DMS153 (cell line): ENCODE measurements around the gene MAPKBP1.
A peak's percentile ranks its signal among the peaks of the same experiment; 100 is the strongest.

Experiments
- DNase-seq: peaks from one replicate; lab custom pipeline; 2025; lab: John Stamatoyannopoulos, UW

Gene MAPKBP1

DNA sequence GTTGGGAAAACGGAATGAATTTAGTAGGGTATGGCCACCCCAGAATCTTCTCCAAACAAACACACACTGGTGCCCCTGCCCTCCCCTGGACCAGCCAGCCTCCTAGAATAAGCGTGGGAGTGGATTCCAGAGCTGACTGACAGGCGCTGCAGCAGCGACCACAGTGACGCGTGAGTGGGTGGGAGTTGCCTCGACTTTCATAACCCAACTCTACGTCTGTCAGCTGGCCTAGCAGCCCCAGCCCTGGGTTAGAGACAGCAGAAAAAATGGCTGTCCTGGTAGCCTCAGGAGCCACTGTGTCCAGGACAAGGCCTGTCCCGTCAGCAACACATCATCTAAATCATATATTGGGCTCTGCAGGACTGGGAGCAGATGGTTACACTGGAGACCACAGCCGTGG lies 74.3 kb downstream of the MAPKBP1 start:
- no peak for DNase-seq

DNA sequence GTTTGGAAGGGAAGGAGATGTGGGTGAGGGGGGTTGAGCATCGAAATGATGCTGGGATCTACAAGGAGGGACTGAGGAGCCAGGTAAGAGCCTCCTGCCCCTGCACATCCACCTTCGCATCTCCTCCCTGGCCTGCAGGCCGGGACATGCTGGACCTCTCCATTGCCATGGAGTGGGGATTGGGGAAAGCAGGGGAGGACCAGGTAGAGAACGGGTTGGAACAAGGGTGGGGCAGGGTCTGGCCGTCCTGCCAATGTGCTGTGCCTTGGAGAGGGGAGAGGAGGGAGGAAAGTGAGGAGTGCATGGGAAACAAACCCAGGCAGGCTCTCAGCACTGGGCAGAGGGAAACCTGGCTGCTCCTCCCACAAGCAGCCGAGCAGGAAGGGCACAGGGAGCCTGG lies 74.9 kb downstream of the MAPKBP1 start:
- DNase-seq = no peak

DNA sequence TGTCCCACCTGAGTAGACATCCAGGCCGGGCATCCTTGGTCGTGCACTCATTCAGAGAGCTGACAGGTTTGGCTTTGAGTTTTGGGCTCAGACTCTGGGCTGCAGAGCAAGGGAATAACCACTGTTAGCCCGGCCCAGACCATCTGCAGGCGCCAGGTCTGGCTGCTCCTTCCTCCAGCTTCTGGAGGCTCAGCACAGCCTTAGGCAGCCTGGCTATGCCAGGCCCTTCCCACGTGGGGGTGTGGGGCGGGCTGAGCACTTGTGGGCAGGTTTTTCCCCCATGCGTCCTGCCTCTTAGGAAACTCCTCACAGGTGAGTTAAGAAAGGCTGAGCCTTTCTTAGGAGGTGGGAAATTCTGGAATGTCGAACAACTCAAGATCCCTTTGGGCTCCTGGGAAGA lies 75.6 kb downstream of the MAPKBP1 start:
- DNase-seq = no peak

DNA sequence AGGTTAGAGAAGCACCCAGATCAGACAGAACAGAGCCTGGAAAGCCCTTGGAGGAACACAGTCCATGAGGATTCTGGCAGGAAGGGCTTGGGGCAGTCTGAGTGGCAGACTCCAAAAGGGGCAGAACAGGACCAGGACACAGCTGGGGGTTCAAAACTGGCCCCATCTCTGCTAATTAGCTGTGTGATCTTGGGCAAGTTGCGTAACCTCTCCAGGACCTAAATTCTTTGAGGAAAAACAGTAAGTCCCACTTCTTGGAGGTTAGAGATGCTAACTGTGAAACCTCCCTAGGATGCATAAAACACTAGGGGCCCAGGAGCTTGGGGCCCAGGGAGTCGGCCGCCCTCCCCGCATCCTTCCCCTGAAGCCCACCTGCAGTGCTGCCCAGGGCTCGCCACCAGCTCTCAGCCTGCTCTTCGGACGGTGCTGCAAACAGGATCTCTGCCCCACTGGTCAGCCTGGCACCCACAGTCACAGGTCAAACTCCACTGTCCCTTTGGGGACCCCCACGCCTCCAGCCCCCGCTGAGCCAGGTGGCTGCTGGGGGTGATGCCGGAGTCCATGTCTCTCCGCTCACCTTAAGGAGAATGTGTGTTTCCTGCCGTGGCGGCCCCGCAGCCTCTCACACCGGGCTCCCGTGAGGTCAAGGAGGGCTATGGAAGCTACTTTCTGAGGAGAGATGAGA lies 76.3 kb downstream of the MAPKBP1 start:
- DNase-seq = no peak

DNA sequence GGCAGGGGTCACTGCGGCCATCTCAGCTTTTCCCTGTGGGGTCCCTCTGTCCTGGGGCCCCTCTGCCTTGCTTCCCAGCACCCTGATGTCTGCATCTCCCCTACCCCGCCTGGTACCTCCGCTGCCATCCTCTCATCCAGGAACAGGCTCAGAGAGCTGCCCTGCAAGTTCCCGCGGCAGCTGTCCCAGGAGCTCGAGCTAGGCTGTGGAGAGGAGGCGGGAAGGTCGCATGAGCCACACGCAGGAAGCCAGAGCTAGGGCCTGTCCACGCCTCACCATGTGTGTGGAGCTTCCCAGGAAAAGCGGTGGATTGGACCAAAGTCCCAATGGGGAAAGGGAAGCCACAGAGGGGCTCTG lies 76.9 kb downstream of the MAPKBP1 start:
- DNase-seq = no peak

DNA sequence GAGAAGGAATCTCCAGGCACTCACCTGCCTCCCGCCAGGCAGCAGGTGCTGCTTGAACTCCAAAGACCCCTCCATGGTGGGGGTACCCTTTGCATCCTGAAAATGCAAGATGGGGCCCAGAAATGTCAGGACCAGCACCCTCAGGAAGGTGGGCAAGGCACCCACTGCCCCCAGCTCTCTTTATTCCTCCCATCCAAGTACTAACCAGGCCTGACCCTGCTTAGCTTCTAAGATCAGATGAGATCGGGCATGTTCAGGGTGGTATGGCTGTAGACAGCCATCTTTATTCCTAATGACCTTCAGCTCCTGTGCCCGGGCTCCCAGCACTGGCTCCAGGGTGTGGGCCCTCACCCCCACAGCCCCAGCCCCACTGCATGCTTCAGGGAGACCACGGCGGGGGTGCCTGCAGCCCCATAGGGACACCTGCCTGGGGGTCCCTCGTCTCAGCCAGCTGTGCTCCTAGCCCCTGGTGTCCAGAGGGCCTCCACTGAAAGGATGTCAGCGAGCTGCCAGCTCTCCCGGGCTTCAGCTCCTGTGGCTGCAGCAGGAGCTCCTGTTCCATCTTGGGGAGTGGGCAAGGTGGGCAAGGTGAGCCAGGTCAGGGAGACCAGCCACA lies 77.6 kb downstream of the MAPKBP1 start:
- no peak for DNase-seq

DNA sequence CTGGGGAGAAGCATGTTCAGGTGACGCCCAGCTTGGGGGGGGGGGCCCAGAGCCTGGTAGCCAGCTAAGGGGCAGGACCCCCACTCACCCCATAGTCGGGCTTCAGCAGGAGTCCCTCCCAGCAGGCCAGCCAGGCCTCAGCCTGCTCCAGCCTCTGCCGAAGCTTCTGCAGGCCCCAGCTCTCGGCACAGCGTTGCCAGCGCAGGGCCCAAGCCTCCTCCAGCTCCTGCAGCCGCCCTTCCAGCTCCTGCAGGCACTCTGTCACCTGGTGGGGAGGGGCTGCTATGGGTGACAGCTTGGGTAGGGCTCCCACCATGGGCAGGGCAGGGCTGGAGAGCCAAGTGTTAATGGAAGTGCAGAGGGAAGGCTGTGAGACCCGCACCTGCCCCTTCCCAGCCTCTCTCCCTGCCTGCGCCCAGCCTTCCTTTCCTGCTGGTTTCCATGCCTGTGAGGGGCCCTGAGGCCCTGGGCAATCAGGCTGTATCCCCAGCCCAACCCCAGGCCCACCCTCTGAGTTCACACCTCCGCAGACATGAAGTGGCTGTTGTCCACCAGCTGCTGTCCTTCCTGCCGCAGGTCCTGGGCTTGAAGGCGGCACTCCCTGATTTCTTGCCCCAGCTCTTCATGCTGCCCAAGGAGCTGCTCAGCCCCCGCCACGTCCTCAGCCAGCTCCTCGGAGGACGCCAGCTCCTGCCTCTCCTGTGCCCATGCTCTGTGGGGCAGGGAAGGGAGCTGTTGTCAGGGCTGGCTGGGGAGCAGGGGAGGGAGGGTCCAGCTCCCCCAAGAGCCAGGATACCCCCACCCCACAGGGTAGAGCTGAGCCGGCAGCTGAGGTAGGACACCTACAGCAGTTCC lies 78.7 kb downstream of the MAPKBP1 start:
- no peak for DNase-seq

DNA sequence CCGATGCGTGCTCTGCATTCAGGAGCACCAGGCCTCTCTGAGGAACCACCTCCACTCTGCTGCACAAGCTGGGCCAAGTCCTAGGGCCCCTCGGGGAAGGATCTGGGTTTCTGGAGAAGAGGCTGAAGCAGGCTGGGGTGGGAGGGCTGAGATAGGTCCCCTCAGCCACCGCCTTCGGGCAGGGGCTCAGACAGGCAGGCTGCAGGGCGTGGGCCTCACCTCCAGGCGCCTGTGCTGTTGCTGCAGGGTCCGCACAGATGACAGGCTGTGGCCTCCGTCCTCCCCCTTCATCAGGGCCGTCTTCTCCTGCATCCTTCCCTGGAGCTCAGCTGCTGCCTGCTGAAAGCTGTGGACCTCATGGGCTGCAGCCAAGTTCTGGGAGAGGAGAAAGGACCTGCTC lies 79.5 kb downstream of the MAPKBP1 start:
- no peak for DNase-seq

DNA sequence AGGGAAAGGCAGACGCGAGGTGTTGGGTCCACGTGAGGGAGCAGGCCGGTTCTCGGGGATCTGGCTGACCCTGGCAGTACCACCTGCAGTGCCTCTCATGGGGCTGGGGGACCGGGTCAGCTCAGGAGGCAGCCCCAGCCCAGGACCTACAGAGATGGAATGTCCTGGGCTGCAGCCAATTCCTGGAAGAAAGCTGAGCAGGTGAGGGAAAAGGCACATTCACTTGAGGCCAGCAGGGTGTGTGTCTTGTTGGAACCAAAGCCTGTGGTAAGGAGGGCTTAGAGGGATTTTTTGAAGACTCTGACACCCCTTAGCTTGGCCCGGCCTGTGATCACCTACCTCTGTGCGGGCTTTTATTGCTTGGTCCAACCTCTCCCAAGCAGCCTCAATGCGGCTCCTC lies 80.2 kb downstream of the MAPKBP1 start:
- DNase-seq = no peak

DNA sequence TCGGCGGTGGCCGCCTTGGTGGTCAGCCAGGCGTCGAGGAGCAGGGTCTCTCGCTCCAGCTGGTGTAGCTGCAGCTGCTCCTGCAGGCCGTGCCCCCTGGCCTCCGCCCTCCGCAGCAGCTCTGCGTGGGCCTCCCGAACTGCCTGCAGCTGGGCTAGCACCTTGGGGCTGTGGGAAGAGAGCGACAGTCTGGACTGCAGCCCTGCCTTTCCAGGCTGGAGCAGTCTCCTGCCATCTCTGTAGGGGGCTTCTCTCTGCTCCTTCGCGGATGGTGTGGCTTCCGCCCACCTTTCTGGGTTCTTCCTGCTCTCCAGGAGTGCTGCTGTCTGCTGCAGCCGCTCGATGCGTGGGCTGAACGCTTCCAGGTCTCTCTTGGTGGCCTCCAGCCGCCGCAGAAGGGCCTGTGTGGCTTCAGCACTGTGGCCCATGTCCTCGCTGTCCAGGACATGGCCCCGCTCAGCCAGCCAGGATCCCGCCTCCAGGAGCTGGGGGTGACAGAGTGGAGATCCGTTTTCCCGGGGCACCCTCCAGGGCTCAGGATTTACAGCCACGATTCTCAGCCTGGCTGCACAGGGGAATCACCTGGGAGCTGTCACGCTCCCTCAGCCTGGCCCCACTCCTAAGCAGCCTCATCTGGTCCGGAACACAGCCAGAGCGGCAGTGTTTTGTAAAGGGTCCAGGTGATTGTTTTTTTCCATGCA lies 81.1 kb downstream of the MAPKBP1 start:
- DNase-seq = no peak

DNA sequence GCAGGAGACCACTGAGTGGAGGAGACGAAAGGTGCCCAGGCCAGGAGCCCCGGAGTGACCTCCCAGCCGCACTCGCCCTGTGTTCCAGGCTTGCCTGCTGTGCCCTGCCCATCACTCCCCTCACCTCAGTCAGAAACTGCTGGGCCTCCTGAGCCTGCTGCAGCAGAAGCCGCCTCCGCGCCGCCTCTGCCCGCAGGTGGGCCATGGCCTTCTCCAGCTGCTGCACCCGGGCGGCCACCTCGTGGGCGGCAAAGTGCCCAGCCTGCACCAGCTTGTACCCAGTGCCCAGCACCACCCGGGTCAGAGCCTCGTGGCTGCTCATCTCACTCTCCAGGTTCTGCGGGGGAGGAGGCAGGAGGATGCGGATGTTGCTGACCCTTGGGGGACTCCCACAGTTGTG lies 82.0 kb downstream of the MAPKBP1 start:
- no peak for DNase-seq

DNA sequence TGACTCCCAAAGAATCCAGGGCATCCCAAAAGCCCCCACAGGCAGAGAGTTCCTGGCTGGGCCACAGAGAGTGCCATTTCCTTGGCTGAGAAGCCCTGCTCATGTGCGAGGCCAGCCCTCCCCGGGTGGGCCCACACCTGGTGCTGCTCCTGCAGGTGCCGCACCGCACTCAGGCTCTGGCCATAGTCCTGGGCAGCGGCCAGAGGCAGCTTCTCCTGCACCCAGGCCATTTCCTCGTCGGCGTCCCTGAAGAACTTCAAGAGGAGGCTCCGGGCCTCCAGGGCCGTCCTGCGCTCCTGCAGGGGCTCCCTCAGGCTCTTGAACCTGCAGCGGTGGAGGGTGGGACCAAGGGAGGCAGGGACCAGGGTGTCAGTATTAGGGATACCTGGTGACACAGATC lies 82.4 kb downstream of the MAPKBP1 start:
- DNase-seq = no peak

DNA sequence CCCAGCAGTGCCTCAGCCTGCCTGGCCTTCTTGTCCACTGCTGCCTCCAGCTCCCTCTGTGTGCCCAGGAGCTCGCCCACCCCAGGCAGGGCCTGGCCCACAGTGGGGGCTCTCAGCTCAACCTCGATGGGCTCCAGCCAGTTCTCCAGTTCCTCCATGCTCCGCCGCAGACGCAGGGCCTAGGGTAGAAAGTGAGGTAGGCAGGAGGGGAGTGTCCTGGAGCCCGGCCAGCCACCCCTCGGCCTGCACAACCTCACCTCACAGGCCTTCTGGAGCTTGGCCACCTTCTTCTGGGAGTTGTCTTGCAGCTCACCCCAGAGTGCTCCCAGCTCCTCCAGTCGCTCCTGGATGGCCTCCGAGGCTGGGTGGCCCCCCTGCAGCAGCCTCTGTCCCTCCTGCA lies 83.0 kb downstream of the MAPKBP1 start:
- DNase-seq = no peak

DNA sequence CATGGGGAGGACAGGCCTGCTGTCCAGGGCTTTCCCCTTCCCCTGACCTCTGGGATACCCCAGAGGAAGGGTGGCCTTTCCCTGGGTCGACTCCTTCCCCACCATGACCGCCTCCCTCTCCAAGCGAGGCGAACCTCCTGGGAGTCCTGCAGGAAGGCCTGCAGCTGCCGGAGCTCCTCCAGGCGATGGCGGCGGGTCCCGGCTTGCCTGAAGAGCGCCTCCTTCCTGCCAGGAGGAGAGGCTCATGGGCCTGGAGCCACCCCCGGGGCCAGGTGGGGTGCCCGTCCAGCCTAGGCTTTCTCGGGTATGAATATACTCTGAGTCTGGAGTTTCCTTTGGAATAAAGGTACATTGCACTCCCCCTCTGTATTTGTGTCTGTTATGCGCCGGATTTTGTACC lies 84.5 kb downstream of the MAPKBP1 start:
- DNase-seq = no peak

DNA sequence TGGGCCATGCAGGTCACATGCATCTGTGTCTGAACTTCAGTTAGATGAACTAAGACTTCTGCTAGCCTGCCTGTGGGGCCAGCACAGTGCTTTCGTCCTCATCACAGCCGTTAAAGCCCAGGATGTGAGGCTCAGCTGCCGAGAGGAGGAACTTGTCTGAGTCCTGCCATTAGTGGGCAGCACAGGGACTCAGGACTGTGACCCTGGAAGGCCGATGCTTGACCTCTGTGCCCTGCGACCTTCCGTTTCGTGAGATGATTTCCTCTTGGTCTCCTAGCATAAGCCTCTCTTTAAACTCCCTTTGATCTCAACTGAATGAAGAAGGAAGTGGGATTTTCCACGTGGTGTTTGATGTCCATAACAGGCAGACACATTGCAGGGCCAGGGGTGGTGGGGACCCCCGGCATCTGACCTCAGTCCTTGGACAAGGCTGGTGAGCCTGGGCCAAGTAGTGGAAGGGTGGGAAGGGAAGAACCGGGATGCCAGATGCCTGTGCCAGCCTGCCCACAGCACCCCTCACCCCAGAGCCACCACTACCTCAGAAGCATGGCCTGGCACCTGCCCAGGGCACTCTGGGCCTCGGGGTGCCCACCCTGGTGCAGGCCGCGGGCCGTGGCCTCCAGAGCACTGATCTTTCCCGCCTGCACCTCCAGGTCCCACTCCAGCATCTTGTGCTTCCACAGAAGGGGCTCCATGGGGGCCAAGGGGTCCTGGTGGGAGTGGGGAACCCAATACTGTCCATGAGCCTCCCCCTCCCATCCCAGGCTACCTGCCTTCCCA lies 86.0 kb downstream of the MAPKBP1 start:
- no peak for DNase-seq

DNA sequence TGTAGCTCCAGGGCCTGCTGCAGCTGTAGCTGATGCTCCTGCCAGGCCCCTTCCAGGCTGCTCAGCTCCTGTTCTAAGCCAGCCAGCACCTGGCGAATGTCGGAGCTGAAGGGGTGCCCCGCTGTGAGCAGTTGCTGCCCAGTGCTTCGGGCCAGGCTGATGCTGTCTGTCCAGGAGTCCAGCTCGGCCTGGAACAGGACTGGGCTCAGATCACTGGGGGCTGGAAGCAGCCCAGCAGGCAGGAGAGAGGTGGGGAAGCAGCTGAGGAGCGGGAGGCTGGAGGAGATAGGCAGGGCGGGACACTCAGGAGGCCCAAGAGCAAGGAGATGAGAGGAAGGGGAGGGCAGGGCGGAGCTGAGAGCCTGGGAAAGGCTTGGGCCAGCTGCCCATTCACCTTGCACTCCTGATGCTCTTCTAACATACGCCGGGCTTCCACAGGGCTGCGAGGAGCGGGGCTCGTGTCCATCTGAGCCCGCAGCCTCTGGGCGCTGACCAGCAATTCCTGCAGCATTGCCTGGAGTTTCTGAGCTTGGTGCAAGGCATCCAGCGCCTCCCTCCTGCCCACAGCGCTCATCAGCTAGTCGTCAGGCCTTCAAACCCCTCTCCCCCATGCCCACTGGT lies 87.6 kb downstream of the MAPKBP1 start:
- no peak for DNase-seq

DNA sequence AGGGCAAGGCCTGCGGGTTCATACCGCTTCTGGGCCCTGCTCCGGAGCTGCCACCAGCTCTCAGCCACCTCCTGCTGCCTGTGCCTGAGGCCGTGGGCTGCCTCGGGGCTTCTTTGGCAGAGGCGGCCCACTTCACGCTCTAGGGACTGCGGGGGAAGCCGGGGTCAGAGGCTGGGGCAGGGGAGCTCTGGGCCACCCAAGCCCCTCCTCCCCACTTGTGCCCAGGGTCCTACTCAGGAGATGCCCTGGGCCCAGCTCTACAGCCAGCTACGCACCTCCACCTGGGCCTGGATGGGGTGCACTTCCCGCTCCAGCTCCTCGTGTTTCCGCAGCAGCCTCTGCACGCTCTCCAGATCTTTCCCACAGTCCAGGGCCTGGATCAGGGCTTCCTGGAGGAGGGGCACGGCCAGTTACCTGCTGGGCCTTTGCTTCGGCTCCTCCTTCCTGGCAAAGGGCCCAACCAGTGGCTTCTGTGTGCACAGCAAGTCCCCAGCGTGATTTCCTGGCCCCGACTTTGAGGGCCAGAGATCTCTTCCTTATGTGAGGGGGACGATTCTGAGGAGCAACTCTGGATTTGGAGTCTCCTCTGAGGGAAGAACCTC lies 88.3 kb downstream of the MAPKBP1 start:
- peak; percentile 77 for DNase-seq

DNA sequence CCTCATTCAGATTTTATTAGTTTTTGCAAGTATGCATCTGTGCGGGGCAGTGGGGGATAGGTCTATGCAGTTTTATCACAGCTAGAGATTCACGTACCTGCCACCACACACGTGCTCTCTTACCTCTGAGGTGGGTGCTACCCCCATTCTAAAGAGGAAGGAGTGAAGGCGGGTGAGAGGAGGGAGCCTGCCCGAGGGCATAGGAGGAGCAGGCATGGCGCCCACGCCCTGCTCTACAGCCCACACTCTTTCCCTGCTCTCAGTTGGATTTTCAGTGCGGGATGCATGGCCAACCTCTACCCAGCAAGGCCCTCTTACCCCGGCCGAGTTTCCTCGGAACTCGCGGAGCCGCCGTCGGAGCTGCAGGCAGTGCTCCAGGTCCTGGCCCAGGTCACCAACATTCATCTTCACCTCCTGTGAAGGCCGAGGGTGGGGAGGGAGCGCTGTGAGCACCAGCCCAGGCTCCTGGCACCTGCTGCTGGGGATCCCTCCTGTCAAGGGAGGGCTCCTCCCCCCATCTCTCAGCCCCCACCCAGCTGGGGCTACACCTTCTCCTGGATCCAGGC lies 91.3 kb downstream of the MAPKBP1 start:
- no peak for DNase-seq

DNA sequence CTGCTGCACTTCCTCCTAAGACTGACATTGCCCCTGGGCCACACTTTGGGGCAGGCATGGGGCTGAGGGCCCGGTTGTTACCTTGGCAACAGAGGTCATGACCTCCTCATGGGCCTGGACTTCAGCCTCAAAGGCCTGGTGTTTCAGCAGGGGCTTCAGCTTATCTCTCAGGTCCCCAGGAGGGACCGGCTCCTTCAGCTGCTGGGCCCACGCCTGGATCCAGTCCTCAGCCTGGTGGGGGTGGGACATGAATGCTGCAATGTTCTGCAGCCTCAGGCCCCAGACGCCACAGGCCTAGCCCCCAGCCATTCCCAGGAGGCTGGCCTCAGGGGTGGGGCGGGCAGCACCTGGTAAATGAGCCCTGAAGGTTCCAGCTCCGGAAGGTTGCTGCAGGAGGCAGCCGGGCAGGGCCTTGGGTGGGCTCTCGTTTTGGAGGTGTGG lies 92.0 kb downstream of the MAPKBP1 start:
- DNase-seq = no peak

DNA sequence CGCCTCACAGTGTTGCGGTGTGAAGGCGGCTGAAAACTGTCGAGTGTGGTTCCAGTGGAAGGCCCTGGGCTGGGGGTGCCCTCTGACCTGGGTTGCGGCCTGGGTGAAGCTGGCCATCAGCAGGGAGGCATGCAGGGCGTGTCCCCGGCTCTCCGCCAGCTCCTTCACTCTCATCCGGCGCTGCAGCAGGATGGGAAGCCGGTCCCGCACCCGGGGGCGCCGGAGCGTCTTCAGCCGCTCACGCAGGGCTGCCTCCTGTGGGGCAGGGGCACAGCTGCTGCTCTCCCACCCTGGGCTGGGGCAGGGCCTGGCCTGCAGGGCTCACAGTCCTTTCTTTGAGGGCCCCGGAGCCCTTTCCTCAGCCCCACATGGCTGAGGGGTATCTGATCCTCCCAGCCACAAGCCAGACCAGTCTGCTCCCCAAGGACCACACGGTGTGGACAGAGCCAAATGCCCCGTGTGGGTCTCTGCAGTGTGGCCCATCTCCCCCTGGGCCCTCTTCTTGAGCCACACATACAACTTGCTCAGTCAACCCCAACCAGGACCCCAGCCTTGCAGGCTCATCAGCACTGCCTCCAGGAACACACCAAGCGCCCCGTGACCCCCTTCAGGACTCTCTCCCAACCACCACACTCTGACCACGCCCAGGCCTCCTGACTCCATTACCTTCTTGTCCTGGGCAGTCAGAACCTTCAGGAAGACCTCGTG lies 92.7 kb downstream of the MAPKBP1 start:
- DNase-seq = no peak
